GM18499 (cell line): Measurements from ENCODE around the gene REEP3.

Experiments used
- ATAC-seq: cut with Tn5 transposase; IDR thresholded peaks from one replicate; pipeline ENCODE4 v1.9.1; 2021; ENCODE audit warnings: moderate number of reproducible peaks; ENCODE audit not compliant: insufficient read depth, unreplicated experiment

Gene REEP3

GRCh38 chr10:63583909-63584724, 62.9 kb downstream of the REEP3 start:
- ATAC-seq, result no peak

GRCh38 chr10:63584725-63585035, 63.5 kb downstream of the REEP3 start:
- ATAC-seq, result no peak

- ATAC-seq, result no peak
Observed at GRCh38 chr10:63585041-63585440, 63.8 kb downstream of the REEP3 start.

GRCh38 chr10:63586043-63586442, 64.8 kb downstream of the REEP3 start:
- no peak for ATAC-seq

GRCh38 chr10:63587191-63587590, 66.0 kb downstream of the REEP3 start:
- no peak for ATAC-seq

- no peak for ATAC-seq
Observed at GRCh38 chr10:63588436-63589167, 67.4 kb downstream of the REEP3 start.

GRCh38 chr10:63591600-63592379, 70.6 kb downstream of the REEP3 start:
- no peak for ATAC-seq

- no peak for ATAC-seq
Observed at GRCh38 chr10:63593576-63593975, 72.4 kb downstream of the REEP3 start.

- no peak for ATAC-seq
Observed at GRCh38 chr10:63595072-63595471, 73.9 kb downstream of the REEP3 start.

GRCh38 chr10:63596924-63597323, 75.7 kb downstream of the REEP3 start:
- no peak for ATAC-seq

- no peak for ATAC-seq
Observed at GRCh38 chr10:63600540-63600939, 79.3 kb downstream of the REEP3 start.

- peak; percentile 45 for ATAC-seq
Observed at GRCh38 chr10:63603709-63604445, 82.7 kb downstream of the REEP3 start.

- ATAC-seq, result no peak
Observed at GRCh38 chr10:63605197-63605967, 84.2 kb downstream of the REEP3 start.

GRCh38 chr10:63608511-63608910, 87.3 kb downstream of the REEP3 start:
- no peak for ATAC-seq

GRCh38 chr10:63611078-63611477, 89.9 kb downstream of the REEP3 start:
- no peak for ATAC-seq

- ATAC-seq, result no peak
Observed at GRCh38 chr10:63614371-63614891, 93.2 kb downstream of the REEP3 start.

GRCh38 chr10:63618552-63618951, 97.4 kb downstream of the REEP3 start:
- no peak for ATAC-seq

GRCh38 chr10:63619426-63619825, 98.2 kb downstream of the REEP3 start:
- ATAC-seq, result no peak

GRCh38 chr10:63622097-63622496, 100.9 kb downstream of the REEP3 start:
- no peak for ATAC-seq
